ENCODE measurements around the gene METAP1D.
A peak's percentile ranks its signal among the peaks of the same experiment; 100 is the strongest.
"Not testable (repeated sequence)": the region's sequence is repeated elsewhere in the genome, so short reads cannot be mapped to it uniquely, and the experiment has no call there.

The METAP1D gene

DNA sequence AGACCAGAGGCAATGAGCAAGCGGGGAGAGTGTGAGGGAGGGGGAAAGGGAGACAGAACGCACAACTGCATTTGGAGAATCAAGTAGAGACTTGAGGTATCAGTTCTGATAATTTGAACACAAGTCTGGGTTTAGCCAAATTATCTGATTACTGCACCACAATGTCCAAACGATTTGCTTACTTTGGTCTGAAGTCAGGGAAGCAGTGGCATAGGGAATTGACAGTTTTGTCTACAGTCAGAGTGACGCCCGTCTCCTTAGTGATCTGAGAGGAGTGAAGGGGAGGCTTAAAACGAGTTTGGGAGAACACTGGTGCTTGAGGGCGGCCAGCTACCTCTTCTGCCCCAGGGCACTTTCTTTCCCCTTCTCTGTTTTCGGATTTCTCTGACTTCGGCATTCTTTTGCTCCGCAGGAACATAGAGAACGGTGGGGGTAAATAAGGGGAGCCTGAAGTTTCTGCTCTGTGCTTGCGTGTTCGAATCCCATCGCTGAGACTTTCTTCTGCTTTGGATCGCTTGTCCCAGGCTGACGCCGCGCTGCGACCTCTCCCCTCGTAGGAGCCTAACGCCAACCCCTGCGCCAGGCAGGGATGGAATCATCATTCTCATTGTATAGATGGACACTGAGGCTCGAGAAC is 105.8 kb downstream of the METAP1D start:
- peak in 1 of 2 experiments; percentile 11 for DNase-seq

DNA sequence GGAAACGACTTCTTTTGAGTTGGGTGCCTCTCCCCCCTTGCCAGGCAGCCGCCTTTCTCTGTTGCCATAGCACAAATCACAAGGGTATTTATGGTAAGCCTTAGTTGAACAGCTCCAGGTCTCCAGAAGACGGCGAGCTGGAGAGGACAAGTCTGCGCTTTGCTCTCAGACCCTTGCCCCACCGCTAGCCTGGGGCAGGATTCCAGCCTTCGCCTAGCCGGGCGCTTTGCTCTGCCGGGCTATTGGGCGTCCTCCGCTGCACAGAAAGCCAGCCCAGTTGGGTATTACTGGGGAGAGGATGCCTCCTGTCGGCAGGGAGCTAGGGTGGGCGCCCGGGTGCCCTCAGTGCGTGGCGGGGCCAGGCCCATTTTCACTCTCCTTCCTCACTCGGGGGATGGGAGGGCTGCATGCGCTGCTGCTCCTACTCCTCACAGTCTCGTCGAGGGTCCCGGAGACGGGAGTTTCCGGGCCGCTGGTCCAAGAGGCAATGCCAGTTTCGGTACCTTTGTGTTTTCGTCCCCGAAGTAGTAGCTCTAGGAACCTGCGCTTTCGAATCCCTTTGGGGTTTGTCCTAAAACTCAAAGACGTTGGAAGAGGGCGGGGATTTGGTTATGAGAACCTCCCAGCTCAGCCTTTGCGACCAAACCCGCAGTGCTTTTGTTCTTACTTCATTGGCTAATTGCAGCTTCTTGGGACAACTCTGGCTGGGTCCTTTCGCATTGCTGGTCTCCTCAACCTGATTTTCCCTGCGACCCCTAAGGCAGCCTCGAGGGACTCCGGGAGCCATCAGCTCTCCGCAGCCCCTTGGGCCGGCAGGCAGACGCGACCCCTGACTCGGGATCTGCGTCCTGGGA is 106.6 kb downstream of the METAP1D start:
- peak; percentile 55 to 68 for DNase-seq

GRCh38 chr2:172107690-172108586 is 108.2 kb downstream of the METAP1D start:
- no peak for DNase-seq

DNA sequence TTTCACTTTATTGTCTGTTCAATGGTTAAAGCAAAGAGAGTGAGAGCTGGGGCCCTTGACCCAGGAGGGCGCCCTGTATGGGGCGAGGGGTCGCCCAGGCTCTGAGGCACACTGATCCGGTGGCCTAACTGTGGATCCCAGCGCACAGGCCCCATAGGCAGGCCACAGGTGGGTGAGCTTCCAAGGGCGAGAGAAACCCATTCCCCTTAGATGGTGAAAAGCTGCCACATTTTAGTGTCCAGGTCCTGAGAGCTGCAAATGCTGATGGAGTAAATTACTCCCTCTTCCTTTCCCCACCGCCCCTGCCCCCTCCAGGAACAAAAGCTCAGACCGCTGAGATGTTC is 108.8 kb downstream of the METAP1D start:
- no peak for DNase-seq

DNA sequence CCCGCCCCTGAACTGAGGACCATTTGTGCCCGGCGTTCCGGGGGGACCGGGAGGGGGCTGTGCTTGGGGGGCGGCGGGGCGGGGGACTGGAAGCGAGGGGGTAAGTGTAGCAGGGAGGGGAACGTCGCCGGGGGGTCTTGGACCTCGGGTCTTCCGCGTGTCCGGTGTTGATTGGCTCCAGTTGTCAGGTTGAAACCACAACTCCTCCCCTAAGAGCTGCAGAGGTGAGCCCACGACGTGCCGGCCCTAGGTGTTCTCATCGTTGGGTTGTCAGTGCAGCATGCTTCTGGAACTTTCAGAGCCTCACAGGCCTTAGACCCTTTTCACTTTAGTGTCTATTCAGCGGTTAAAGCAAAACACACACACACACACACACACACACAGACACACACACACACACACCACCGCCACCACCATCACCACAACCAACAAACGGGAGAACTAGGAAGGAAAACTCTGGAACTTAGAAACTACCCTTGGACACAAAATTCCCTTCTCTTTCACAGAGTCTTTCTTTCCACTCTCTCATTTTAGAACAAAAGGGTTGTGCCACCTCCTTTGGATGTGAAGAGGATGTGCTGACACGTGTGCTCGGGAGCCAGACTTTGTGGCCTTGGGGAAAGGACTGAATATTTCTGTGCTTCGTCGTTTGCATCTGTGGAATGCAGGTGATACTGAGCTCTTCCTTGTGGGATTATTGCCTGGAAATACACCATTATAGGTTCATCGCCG is 109.7 kb downstream of the METAP1D start:
- DNase-seq = no peak

DNA sequence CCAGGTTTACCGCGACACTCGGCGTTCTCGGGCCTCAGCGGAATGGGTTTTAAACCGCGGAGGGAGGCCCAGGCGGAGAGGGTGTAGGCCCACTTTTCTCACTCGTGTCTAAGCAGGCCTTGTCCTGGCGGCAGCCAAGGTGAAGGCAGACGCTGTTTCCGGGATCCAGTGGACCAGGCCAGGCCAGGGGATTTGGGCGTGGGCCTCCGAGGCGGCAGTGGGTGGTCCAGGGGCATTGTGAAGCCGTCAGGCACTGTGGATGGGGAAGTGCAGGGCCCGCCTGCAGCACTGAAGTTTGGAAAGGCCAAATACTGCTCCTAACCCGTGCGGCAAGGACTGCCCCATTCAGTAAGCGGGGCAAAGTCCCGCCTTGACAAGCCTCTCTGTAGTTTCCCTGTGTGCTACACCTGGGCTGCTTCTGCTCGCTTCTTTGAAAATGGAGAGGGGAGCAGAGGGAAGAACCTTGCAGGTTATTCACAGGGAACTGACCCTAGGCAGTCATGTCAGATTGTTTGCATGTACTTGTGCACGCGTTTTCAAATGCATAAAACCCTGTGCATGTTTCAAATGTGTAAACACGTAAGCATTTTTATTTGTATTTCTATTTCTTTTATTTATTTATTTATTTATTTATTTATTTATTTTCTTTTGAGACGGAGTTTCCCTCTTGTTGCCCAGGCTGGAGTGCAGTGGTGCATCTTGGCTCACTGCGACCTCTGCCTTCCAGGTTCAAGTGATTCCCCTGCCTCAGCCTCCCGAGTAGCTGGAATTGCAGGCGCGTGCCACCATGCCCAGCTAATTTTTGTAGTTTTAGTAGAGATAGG is 110.4 kb downstream of the METAP1D start:
- DNase-seq = no peak

DNA sequence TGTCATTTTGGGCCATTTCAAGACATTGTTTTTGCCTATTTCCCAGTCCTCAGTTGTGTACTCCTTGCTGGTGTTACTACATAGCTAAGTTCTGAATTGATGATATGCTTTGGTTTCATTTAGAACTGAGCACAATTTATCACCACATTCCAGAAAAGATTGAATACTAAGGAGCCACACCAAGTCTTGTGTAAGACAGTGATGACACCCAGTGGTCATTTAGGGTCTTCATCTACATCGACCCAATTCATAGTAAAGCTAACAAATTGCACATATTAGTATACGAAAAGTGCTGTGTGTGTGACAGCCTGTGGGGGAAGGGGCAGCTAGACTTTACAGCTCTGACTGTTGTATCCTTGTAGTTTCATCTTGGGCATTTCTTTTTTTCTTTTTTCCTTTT is 113.9 kb downstream of the METAP1D start:
- peak in 1 of 2 experiments; percentile 53 for DNase-seq

GRCh38 chr2:172114176-172114575 is 114.4 kb downstream of the METAP1D start:
- DNase-seq = not testable (repeated sequence)

DNA sequence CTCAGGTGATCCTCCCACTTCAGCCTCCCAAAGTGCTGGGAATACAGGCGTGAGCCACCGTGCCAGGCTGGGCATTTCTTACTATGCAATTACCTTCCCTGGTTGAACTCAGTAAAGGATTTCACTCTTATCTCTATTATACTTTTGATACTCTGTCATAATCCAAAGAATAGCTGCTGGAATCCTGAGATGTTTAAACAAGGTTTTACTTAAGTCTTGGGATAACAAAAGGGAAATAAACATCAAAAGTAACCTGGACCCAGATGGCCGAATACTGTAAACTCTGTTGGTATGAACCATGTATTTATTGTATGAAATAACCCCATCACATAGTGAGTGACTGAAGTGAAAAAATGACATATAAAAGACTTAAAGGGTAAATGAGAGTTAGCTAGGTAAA is 114.8 kb downstream of the METAP1D start:
- DNase-seq = no peak

- no peak for DNase-seq
Observed at GRCh38 chr2:172116107-172116506, 116.4 kb downstream of the METAP1D start.

- no peak for DNase-seq
Observed at GRCh38 chr2:172119089-172119488, 119.3 kb downstream of the METAP1D start.

GRCh38 chr2:172120118-172120517 is 120.4 kb downstream of the METAP1D start:
- DNase-seq = no peak

GRCh38 chr2:172128484-172128883 is 128.7 kb downstream of the METAP1D start:
- no peak for DNase-seq

DNA sequence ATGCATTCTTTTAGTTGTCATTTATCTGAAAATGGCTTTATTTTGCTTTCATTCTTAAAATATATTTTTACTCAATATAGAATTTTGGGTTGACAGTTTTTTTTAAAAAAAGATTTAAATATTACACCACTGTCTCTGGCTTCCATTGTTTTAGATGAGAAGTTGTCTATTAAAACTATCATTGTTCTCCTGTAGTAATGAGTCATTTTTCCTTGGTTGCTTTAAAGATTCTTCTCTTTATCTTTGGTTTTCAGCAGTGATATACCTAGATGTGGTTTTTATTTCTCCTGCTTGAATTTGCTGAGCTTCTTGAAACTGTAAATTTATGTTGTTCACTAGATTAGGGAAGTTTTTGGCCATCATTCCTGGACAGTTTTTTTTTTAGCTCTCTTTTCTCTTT is 129.7 kb downstream of the METAP1D start:
- DNase-seq = no peak

All from NCI-H524 (cell line).